HepG2 (cell line): Measurements from ENCODE around the gene ARHGAP26. TPM values are rescaled to one million over a fixed set of nuclear protein-coding genes. Genes with fewer than 3 reads are reported as not detected.

ENCODE experiments used
- BRCA1 ChIP-seq: sonication (generic); formaldehyde crosslinking; IDR thresholded peaks from 2 replicates; pipeline ENCODE4 v1.4.0; 2020; ENCODE audit warnings: missing genetic modification reagents
- FOSL2 ChIP-seq: sonication (generic); formaldehyde crosslinking; IDR thresholded peaks from 2 replicates; pipeline ENCODE4 v1.4.0; 2020; ENCODE audit warnings: missing genetic modification reagents
- GATAD2A ChIP-seq: IDR thresholded peaks from 2 replicates; pipeline ENCODE4 v1.6.1; 2016
- HDAC2 ChIP-seq: sonication (generic); formaldehyde crosslinking; IDR thresholded peaks from 2 replicates; pipeline ENCODE4 v1.4.0; 2020; ENCODE audit warnings: missing genetic modification reagents
- HMGA1 ChIP-seq: sonication (generic); formaldehyde crosslinking; conservative IDR thresholded peaks from 2 replicates; pipeline ENCODE4 v1.4.0; 2020; ENCODE audit warnings: missing genetic modification reagents
- HNF4A ChIP-seq: sonication (generic); formaldehyde crosslinking; IDR thresholded peaks from 2 replicates; pipeline ENCODE4 v1.4.0; 2020; ENCODE audit warnings: missing genetic modification reagents
- KAT8 ChIP-seq: IDR thresholded peaks from 2 replicates; pipeline ENCODE4 v1.6.1; 2016; ENCODE audit warnings: missing genetic modification reagents, missing compliant biosample characterization
- MZF1 ChIP-seq: sonication (generic); formaldehyde crosslinking; IDR thresholded peaks from 2 replicates; pipeline ENCODE4 v1.8.1; 2023; ENCODE audit warnings: mild to moderate bottlenecking, missing genetic modification reagents, borderline replicate concordance
- NAIF1 ChIP-seq: sonication (generic); formaldehyde crosslinking; IDR thresholded peaks from 2 replicates; pipeline ENCODE4 v1.5.0; 2020; ENCODE audit warnings: mild to moderate bottlenecking, missing genetic modification reagents, borderline replicate concordance
- PCBP2 ChIP-seq: fragments of 200-400 bp; formaldehyde crosslinking; optimal IDR thresholded peaks from 2 replicates; pipeline ENCODE3; 2018; ENCODE audit warnings: low read length, low read depth; ENCODE audit not compliant: poor library complexity, severe bottlenecking
- PPARG ChIP-seq: conservative IDR thresholded peaks from 2 replicates; pipeline ENCODE4 v1.6.1; 2016; ENCODE audit warnings: missing biosample characterization, missing genetic modification reagents
- RXRA ChIP-seq: sonication (generic); formaldehyde crosslinking; IDR thresholded peaks from 2 replicates; pipeline ENCODE4 v1.5.1; 2020; ENCODE audit warnings: missing genetic modification reagents
- RXRB ChIP-seq: IDR thresholded peaks from 2 replicates; pipeline ENCODE4 v1.6.1; 2016; ENCODE audit warnings: borderline replicate concordance, missing genetic modification reagents, missing compliant biosample characterization
- SETDB1 ChIP-seq: sonication (generic); formaldehyde crosslinking; IDR thresholded peaks from 2 replicates; pipeline ENCODE4 v1.5.1; 2020; ENCODE audit warnings: missing genetic modification reagents, mild to moderate bottlenecking, borderline replicate concordance
- ZFX ChIP-seq: sonication (generic); formaldehyde crosslinking; IDR thresholded peaks from 2 replicates; pipeline ENCODE4 v1.4.0; 2020; ENCODE audit warnings: mild to moderate bottlenecking, low read depth, missing genetic modification reagents, moderate library complexity
- ZFY ChIP-seq: sonication (generic); formaldehyde crosslinking; IDR thresholded peaks from 2 replicates; pipeline ENCODE4 v1.4.0; 2020; ENCODE audit warnings: missing genetic modification reagents
- ZNF205 ChIP-seq: IDR thresholded peaks from 2 replicates; pipeline ENCODE4 v1.6.1; 2018; ENCODE audit warnings: missing biosample characterization, missing genetic modification reagents
- ZNF501 ChIP-seq: sonication (generic); formaldehyde crosslinking; IDR thresholded peaks from 2 replicates; pipeline ENCODE4 v1.5.1; 2020; ENCODE audit warnings: mild to moderate bottlenecking, moderate library complexity, missing genetic modification reagents
- ZNF547 ChIP-seq: sonication (generic); formaldehyde crosslinking; IDR thresholded peaks from 2 replicates; pipeline ENCODE4 v1.5.1; 2020; ENCODE audit warnings: mild to moderate bottlenecking, missing genetic modification reagents
- ZNF609 ChIP-seq: sonication (generic); formaldehyde crosslinking; IDR thresholded peaks from 2 replicates; pipeline ENCODE4 v1.4.0; 2020; ENCODE audit warnings: mild to moderate bottlenecking, missing genetic modification reagents, borderline replicate concordance
- ZNF782 ChIP-seq: sonication (generic); formaldehyde crosslinking; IDR thresholded peaks from 2 replicates; pipeline ENCODE4 v1.4.0; 2020; ENCODE audit warnings: missing genetic modification reagents, mild to moderate bottlenecking, borderline replicate concordance
- polyA plus RNA-seq, 8 experiments: library from polyadenylated mRNA; depleted of rRNA in 3 of 8; stranded (reverse) in 7 of 8; unstranded in 1 of 8; fragments of >200 nt; fragmentation: Illumina TruSeq in 4 of 8; extraction: Trizol in 4 of 8; gene quantifications; 2 replicates each; pipeline versions ENCODE4 v1.2.1 to v1.2.3, GENCODE V29; 2011 to 2016; ENCODE audit warnings: low read depth in 4 of 8, missing spikeins in 1 of 8, mixed read lengths in 1 of 8; ENCODE audit not compliant: insufficient read depth in 1 of 8
- total RNA-seq, 5 experiments: library from RNA; depleted of rRNA; stranded (reverse); fragments of >200 nt; fragmentation: Illumina TruSeq; extraction: Trizol; gene quantifications; 2 replicates each; pipeline ENCODE4 v1.2.3, GENCODE V29; 2016; ENCODE audit warnings: low read depth in 1 of 5
- TF ChIP-seq, protein P1 (sequence below): sonication (generic); formaldehyde crosslinking; IDR thresholded peaks from 2 replicates; pipeline ENCODE4 v1.4.0; 2020; ENCODE audit warnings: missing genetic modification reagents
- TF ChIP-seq, protein P2 (sequence below): IDR thresholded peaks from 2 replicates; pipeline ENCODE4 v1.6.1; 2016; ENCODE audit warnings: mild to moderate bottlenecking

ARHGAP26 gene
- total and polyA plus RNA-seq, 2 of the 13 experiments (the other 11 are each of a cell fraction or from before 2014, with no cell fraction given) = 9.6 to 18.2 TPM

DNA sequence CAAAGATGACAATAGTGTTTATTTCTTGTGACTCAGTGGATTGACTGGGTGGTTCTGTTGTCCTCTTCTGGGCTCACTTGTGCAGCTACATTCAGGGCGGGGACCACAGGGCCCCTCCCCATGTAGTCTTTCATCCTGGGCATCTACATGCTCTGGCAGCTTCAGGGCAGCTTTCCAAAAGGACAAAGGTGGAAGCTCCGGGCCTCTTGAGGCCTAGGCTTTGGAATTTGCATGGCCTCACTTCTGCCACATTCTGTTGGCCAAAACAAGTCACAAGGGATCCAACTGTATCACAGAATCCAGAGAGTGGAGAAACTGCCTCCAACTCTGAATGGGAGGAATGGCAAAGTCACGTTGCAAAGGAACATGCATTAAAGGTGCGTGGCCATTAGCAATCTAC, 64.3 kb downstream of the ARHGAP26 start (continued):
- no peak for TF ChIP-seq NAIF1 (CRISPR knock-in tag)
- peak; percentile 65; the same call in 1 of the 2 replicates for TF ChIP-seq RXRA (CRISPR knock-in tag)
- peak; percentile 53; the same call in 1 of the 2 replicates for TF ChIP-seq RXRB (CRISPR knock-in tag)
- 0 out of 2 replicates have a peak, but pooled peaks have one; percentile 22 for TF ChIP-seq ZNF609 (CRISPR knock-in tag)
- TF ChIP-seq, protein P1, sequence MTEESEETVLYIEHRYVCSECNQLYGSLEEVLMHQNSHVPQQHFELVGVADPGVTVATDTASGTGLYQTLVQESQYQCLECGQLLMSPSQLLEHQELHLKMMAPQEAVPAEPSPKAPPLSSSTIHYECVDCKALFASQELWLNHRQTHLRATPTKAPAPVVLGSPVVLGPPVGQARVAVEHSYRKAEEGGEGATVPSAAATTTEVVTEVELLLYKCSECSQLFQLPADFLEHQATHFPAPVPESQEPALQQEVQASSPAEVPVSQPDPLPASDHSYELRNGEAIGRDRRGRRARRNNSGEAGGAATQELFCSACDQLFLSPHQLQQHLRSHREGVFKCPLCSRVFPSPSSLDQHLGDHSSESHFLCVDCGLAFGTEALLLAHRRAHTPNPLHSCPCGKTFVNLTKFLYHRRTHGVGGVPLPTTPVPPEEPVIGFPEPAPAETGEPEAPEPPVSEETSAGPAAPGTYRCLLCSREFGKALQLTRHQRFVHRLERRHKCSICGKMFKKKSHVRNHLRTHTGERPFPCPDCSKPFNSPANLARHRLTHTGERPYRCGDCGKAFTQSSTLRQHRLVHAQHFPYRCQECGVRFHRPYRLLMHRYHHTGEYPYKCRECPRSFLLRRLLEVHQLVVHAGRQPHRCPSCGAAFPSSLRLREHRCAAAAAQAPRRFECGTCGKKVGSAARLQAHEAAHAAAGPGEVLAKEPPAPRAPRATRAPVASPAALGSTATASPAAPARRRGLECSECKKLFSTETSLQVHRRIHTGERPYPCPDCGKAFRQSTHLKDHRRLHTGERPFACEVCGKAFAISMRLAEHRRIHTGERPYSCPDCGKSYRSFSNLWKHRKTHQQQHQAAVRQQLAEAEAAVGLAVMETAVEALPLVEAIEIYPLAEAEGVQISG = 0 out of 2 replicates have a peak, but pooled peaks have one; percentile 26
- peak; percentile 85 for TF ChIP-seq PPARG
- 0 out of 2 replicates have a peak, but pooled peaks have one; percentile 42 for TF ChIP-seq HDAC2 (CRISPR knock-in tag)
- peak; percentile 81 for TF ChIP-seq HNF4A (CRISPR knock-in tag)
- TF ChIP-seq FOSL2 (CRISPR knock-in tag) = no peak
- TF ChIP-seq PCBP2 = no peak
- peak; percentile 83 for TF ChIP-seq ZFY
- TF ChIP-seq KAT8 (CRISPR knock-in tag) = 0 out of 2 replicates have a peak, but pooled peaks have one; percentile 24
- TF ChIP-seq SETDB1 (CRISPR knock-in tag) = no peak
- TF ChIP-seq GATAD2A (CRISPR knock-in tag) = peak; percentile 63; the same call in 1 of the 2 replicates
- TF ChIP-seq, protein P2, sequence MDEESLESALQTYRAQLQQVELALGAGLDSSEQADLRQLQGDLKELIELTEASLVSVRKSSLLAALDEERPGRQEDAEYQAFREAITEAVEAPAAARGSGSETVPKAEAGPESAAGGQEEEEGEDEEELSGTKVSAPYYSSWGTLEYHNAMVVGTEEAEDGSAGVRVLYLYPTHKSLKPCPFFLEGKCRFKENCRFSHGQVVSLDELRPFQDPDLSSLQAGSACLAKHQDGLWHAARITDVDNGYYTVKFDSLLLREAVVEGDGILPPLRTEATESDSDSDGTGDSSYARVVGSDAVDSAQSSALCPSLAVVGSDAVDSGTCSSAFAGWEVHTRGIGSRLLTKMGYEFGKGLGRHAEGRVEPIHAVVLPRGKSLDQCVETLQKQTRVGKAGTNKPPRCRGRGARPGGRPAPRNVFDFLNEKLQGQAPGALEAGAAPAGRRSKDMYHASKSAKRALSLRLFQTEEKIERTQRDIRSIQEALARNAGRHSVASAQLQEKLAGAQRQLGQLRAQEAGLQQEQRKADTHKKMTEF (CRISPR knock-in tag) = peak; percentile 30; the same call in 1 of the 2 replicates
- peak; percentile 51; the same call in 1 of the 2 replicates for TF ChIP-seq ZNF205 (CRISPR knock-in tag)
- TF ChIP-seq HMGA1 (CRISPR knock-in tag) = no peak
- no peak for TF ChIP-seq ZNF501 (CRISPR knock-in tag)
- no peak for TF ChIP-seq ZNF547 (CRISPR knock-in tag)
- peak; percentile 87 for TF ChIP-seq ZFX (CRISPR knock-in tag)
- peak; percentile 44; the same call in 1 of the 2 replicates for TF ChIP-seq ZNF782 (CRISPR knock-in tag)
- TF ChIP-seq BRCA1 (CRISPR knock-in tag) = no peak
- no peak for TF ChIP-seq MZF1 (CRISPR knock-in tag)
